K562 (cell line): ENCODE results near the gene NUP133. TPM values are rescaled to one million over a fixed set of nuclear protein-coding genes. Genes with fewer than 3 reads are reported as not detected.

ENCODE experiments used
- HDAC1 ChIP-seq, 2 experiments: fragments of 450-650 bp; IDR thresholded peaks; 2 replicates each; pipeline ENCODE4 v1.6.1; 2016 to 2017; ENCODE audit warnings: inconsistent platforms in 1 of 2, mild to moderate bottlenecking in 1 of 2, moderate library complexity in 1 of 2
- MCM3 ChIP-seq: fragments of 450-650 bp; IDR thresholded peaks from 2 replicates; pipeline ENCODE4 v1.6.1; 2016
- MED1 ChIP-seq: sonication (generic); formaldehyde crosslinking; IDR thresholded peaks from 2 replicates; pipeline ENCODE4 v1.8.1; 2023; ENCODE audit warnings: missing genetic modification reagents, borderline replicate concordance
- NFATC3 ChIP-seq: fragments of 450-650 bp; IDR thresholded peaks from 2 replicates; pipeline ENCODE4 v1.6.1; 2017; ENCODE audit warnings: mild to moderate bottlenecking
- NFRKB ChIP-seq: fragments of 450-650 bp; IDR thresholded peaks from 2 replicates; pipeline ENCODE4 v1.6.1; 2016; ENCODE audit warnings: low read depth
- RBM17 ChIP-seq: fragments of 200-400 bp; formaldehyde crosslinking; IDR thresholded peaks from 2 replicates; pipeline ENCODE4 v1.6.1; 2017; ENCODE audit warnings: low read depth, mild to moderate bottlenecking, low read length, borderline replicate concordance
- SIN3B ChIP-seq: fragments of 450-650 bp; IDR thresholded peaks from 2 replicates; pipeline ENCODE4 v1.6.1; 2017; ENCODE audit warnings: low read depth, mild to moderate bottlenecking, moderate library complexity
- SPI1 ChIP-seq: IDR thresholded peaks from 2 replicates; pipeline ENCODE4 v1.6.1; 2011; ENCODE audit warnings: low read depth, low read length, control low read depth, borderline replicate concordance
- TBP ChIP-seq: optimal IDR thresholded peaks from 2 replicates; pipeline ENCODE3; 2011; ENCODE audit warnings: low read depth, low read length, improper control_type of control experiment
- TOE1 ChIP-seq, 2 experiments: fragments of 450-650 bp in 1 of 2; sonication (generic) in 1 of 2; formaldehyde crosslinking in 1 of 2; IDR thresholded peaks; 2 replicates each; pipeline versions ENCODE4 v1.7.1 to v1.8.0; 2016 to 2022; ENCODE audit warnings: borderline replicate concordance in 2 of 2, mild to moderate bottlenecking in 2 of 2, antibody characterized with exemption in 1 of 2, inconsistent platforms in 1 of 2, low read depth in 1 of 2, missing genetic modification reagents in 1 of 2, moderate library complexity in 1 of 2
- ZNF583 ChIP-seq: fragments of 250-450 bp; sonication (Bioruptor Pico); IDR thresholded peaks from 2 replicates; pipeline ENCODE4 v1.4.0; 2020
- polyA plus RNA-seq, 8 experiments: library from polyadenylated mRNA; depleted of rRNA in 4 of 8; stranded (reverse) in 5 of 8; unstranded in 3 of 8; fragments of >200 nt; fragmentation: Nextera tagmentation in 2 of 8; fragmentation: Illumina TruSeq in 1 of 8; extraction: Ambion mirVana in 2 of 8; extraction: Trizol in 1 of 8; gene quantifications; 2 replicates each; pipeline versions ENCODE4 v1.2.1 to v1.2.3, GENCODE V29; 2011 to 2014; ENCODE audit warnings: inconsistent platforms in 1 of 8, missing spikeins in 1 of 8
- total RNA-seq, 7 experiments: library from RNA; depleted of rRNA in 6 of 7; stranded (reverse); fragments of >200 nt in 6 of 7; fragmentation: Illumina TruSeq in 2 of 7; extraction: Trizol in 2 of 7; gene quantifications; 2 replicates each; pipeline versions ENCODE4 v1.2.1 to v1.2.3, GENCODE V29; 2011 to 2021; ENCODE audit warnings: low replicate concordance in 1 of 7
- TF ChIP-seq, protein P1 (sequence below): fragments of 250-450 bp; sonication (Bioruptor Pico); IDR thresholded peaks from 2 replicates; pipeline ENCODE4 v1.8.0; 2021; ENCODE audit warnings: moderate library complexity, mild to moderate bottlenecking, inconsistent platforms
- TF ChIP-seq, protein P2 (sequence below): sonication (generic); formaldehyde crosslinking; IDR thresholded peaks from 2 replicates; pipeline ENCODE4 v1.9.0; 2022; ENCODE audit warnings: mild to moderate bottlenecking, missing genetic modification reagents
- TF ChIP-seq, protein P3 (sequence below): fragments of 450-650 bp; IDR thresholded peaks from 2 replicates; pipeline ENCODE4 v1.6.1; 2014; ENCODE audit warnings: low read depth, mild to moderate bottlenecking, moderate library complexity, borderline replicate concordance
- TF ChIP-seq, protein P4 (sequence below), 2 experiments: fragments of 450-650 bp in 1 of 2; IDR thresholded peaks; 2 replicates each; pipeline ENCODE4 v1.6.1; 2011 to 2017; ENCODE audit warnings: low read depth in 2 of 2, antibody characterized with exemption in 1 of 2, borderline replicate concordance in 1 of 2, low read length in 1 of 2, mild to moderate bottlenecking in 1 of 2, mixed read lengths in 1 of 2; ENCODE audit not compliant: control insufficient read depth in 1 of 2
- TF ChIP-seq, protein P5 (sequence below): IDR thresholded peaks from 3 replicates; pipeline ENCODE4 v1.6.1; 2011; ENCODE audit warnings: borderline replicate concordance, mild to moderate bottlenecking; ENCODE audit not compliant: insufficient read length, insufficient read depth
- TF ChIP-seq, protein P6 (sequence below): IDR thresholded peaks from 2 replicates; pipeline ENCODE4 v1.6.1; 2014; ENCODE audit warnings: antibody characterized with exemption

Gene NUP133
- total and polyA plus RNA-seq, 9 of the 15 experiments (the other 6 are each of a cell fraction or from before 2014, with no cell fraction given): 21.7 to 85.1 (median 61.3) TPM

DNA sequence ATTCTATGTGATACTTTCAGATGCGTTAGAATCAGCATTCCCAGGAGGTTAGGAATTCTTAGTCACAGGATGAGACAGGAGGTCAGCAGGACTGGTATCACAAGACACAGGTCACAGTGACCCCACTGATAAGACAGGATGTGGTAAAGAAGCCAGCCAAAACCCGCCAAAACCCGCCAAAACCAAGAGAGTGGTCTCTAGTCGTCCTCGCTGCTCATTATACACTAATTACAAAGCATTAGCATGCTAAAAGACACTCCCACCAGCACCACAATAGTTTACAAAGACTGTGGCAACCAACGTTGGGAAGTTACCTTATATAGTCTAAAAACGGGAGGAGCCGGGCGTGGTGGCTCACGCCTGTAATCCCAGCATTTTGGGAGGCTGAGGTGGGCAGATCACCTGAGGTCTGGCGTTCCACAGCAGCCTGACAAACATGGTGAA lies 60.3 kb downstream of the NUP133 start (continued):
- TF ChIP-seq, protein P1, sequence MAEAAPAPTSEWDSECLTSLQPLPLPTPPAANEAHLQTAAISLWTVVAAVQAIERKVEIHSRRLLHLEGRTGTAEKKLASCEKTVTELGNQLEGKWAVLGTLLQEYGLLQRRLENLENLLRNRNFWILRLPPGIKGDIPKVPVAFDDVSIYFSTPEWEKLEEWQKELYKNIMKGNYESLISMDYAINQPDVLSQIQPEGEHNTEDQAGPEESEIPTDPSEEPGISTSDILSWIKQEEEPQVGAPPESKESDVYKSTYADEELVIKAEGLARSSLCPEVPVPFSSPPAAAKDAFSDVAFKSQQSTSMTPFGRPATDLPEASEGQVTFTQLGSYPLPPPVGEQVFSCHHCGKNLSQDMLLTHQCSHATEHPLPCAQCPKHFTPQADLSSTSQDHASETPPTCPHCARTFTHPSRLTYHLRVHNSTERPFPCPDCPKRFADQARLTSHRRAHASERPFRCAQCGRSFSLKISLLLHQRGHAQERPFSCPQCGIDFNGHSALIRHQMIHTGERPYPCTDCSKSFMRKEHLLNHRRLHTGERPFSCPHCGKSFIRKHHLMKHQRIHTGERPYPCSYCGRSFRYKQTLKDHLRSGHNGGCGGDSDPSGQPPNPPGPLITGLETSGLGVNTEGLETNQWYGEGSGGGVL (CRISPR knock-in tag): no peak
- TF ChIP-seq, protein P2, sequence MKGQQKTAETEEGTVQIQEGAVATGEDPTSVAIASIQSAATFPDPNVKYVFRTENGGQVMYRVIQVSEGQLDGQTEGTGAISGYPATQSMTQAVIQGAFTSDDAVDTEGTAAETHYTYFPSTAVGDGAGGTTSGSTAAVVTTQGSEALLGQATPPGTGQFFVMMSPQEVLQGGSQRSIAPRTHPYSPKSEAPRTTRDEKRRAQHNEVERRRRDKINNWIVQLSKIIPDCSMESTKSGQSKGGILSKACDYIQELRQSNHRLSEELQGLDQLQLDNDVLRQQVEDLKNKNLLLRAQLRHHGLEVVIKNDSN (CRISPR knock-in tag): no peak
- TF ChIP-seq SIN3B: no peak
- no peak; the same call in 1 of the 2 replicates for TF ChIP-seq ZNF583 (CRISPR knock-in tag)
- TF ChIP-seq, protein P3, sequence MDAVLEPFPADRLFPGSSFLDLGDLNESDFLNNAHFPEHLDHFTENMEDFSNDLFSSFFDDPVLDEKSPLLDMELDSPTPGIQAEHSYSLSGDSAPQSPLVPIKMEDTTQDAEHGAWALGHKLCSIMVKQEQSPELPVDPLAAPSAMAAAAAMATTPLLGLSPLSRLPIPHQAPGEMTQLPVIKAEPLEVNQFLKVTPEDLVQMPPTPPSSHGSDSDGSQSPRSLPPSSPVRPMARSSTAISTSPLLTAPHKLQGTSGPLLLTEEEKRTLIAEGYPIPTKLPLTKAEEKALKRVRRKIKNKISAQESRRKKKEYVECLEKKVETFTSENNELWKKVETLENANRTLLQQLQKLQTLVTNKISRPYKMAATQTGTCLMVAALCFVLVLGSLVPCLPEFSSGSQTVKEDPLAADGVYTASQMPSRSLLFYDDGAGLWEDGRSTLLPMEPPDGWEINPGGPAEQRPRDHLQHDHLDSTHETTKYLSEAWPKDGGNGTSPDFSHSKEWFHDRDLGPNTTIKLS: no peak
- TF ChIP-seq, protein P4, sequence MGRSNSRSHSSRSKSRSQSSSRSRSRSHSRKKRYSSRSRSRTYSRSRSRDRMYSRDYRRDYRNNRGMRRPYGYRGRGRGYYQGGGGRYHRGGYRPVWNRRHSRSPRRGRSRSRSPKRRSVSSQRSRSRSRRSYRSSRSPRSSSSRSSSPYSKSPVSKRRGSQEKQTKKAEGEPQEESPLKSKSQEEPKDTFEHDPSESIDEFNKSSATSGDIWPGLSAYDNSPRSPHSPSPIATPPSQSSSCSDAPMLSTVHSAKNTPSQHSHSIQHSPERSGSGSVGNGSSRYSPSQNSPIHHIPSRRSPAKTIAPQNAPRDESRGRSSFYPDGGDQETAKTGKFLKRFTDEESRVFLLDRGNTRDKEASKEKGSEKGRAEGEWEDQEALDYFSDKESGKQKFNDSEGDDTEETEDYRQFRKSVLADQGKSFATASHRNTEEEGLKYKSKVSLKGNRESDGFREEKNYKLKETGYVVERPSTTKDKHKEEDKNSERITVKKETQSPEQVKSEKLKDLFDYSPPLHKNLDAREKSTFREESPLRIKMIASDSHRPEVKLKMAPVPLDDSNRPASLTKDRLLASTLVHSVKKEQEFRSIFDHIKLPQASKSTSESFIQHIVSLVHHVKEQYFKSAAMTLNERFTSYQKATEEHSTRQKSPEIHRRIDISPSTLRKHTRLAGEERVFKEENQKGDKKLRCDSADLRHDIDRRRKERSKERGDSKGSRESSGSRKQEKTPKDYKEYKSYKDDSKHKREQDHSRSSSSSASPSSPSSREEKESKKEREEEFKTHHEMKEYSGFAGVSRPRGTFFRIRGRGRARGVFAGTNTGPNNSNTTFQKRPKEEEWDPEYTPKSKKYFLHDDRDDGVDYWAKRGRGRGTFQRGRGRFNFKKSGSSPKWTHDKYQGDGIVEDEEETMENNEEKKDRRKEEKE (IDR thresholded peaks at IDR 0.05; ENCODE audit: borderline replicate concordance in 1 of 2, control insufficient read depth in 1 of 2, low read depth in 2 of 2, low read length in 1 of 2): no peak
- TF ChIP-seq RBM17: no peak
- TF ChIP-seq, protein P5, sequence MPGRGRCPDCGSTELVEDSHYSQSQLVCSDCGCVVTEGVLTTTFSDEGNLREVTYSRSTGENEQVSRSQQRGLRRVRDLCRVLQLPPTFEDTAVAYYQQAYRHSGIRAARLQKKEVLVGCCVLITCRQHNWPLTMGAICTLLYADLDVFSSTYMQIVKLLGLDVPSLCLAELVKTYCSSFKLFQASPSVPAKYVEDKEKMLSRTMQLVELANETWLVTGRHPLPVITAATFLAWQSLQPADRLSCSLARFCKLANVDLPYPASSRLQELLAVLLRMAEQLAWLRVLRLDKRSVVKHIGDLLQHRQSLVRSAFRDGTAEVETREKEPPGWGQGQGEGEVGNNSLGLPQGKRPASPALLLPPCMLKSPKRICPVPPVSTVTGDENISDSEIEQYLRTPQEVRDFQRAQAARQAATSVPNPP: no peak
- TF ChIP-seq TBP: no peak
- no peak for TF ChIP-seq SPI1
- TF ChIP-seq MCM3: no peak
- TF ChIP-seq HDAC1 (IDR thresholded peaks at IDR 0.05): no peak
- TF ChIP-seq MED1 (CRISPR knock-in tag): no peak
- no peak for TF ChIP-seq NFATC3
- peak; percentile 76 for TF ChIP-seq TOE1 (IDR thresholded peaks at IDR 0.05; ENCODE audit: borderline replicate concordance)
- TF ChIP-seq TOE1 (CRISPR knock-in tag; IDR thresholded peaks at IDR 0.05; ENCODE audit: borderline replicate concordance, low read depth): no peak
- TF ChIP-seq, protein P6, sequence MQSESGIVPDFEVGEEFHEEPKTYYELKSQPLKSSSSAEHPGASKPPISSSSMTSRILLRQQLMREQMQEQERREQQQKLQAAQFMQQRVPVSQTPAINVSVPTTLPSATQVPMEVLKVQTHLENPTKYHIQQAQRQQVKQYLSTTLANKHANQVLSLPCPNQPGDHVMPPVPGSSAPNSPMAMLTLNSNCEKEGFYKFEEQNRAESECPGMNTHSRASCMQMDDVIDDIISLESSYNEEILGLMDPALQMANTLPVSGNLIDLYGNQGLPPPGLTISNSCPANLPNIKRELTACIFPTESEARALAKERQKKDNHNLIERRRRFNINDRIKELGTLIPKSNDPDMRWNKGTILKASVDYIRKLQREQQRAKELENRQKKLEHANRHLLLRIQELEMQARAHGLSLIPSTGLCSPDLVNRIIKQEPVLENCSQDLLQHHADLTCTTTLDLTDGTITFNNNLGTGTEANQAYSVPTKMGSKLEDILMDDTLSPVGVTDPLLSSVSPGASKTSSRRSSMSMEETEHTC: peak; percentile 96
- no peak for TF ChIP-seq NFRKB
